GM23248 (cell line): ENCODE measurements around the gene BAMBI.

Experiments used
- EZH2 ChIP-seq: fragments of 200-600 bp; sonication (generic); IDR thresholded peaks from 2 replicates; pipeline ENCODE4 v1.6.1; 2018; ENCODE audit warnings: antibody characterized with exemption, mild to moderate bottlenecking; ENCODE audit not compliant: insufficient read depth, poor library complexity, severe bottlenecking
- EZH2phosphoT487 ChIP-seq: fragments of 200-600 bp; sonication (generic); IDR thresholded peaks from 2 replicates; pipeline ENCODE4 v1.6.1; 2018; ENCODE audit warnings: antibody characterized with exemption, moderate library complexity, mild to moderate bottlenecking, low read depth; ENCODE audit not compliant: insufficient read depth

DNA sequence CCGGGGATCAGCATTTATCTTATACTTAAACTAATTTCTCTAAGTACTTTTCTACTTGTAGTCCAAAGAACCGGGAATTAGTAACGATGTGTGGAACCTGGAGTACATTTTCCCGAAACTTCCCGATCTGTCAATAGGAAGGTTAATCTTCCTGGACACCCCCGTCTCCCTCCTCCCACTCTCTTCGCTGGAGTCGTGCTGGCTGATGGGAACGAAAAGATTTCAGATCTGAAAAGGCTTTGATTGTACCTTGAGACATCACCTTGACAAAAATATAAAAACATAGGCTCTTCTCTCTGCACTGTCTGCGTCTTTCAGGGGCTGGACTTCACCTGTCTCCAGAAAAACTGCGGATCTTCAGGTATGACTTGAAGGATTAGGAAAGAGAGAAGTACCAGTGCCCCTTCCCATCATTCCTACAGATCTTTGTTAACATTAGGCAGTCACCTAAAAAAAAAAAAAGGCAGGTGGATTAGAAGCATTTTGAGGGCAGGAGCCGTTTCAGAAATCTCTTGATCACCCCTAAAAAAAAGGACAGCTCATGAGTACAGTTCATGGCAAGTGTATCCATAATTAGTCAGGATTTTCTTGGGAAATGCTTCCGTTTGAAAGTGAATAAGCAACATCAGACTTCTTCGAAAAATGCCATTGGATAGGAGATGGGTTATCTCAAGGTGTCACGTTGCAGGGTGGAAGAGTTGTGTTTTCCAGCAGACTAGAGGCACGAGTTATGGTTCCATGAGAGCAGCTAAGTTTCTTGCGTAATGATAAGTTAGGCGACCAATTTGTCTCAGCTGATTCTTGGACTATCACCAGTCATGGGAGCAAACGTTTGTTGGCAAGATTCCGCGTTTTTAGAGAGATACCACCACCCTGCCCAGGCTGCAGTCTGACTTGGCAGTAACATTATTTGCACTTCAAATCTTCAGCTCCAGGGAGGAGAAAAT is 7.8 kb upstream of the BAMBI start:
- TF ChIP-seq EZH2phosphoT487 (no peak), EZH2 (no peak)
